Right lobe of liver (tissue), 6 donors: ENCODE measurements around the gene ACOX1. TPM values are rescaled to one million over a fixed set of nuclear protein-coding genes. Genes with fewer than 3 reads are reported as not detected.

Source experiments
- ATAC-seq, 4 donors: fragments of 200-7000 bp; cut with Tn5 transposase; one replicate each; pipeline ENCODE4 v1.9.1; 2020; ENCODE audit warnings: mild to moderate bottlenecking in 4 of 4, moderate library complexity in 4 of 4
- DNase-seq, 3 donors: peaks; one replicate each; pipeline ENCODE4 v3.0.0-alpha.2; 2020
- H3K27ac ChIP-seq, 3 donors: fragments of 200-600 bp; one replicate each; pipeline ENCODE4 v1.8.0; 2022
- H3K27me3 ChIP-seq, 2 donors: fragments of 200-600 bp; one replicate each; pipeline ENCODE4 v1.8.0; 2022
- H3K36me3 ChIP-seq, 4 donors: fragments of 200-600 bp; sonication (generic) in 1 of 4; one replicate each; pipeline versions ENCODE4 v1.5.1 to v1.8.0; 2017 to 2022; ENCODE audit warnings: control low read depth in 1 of 4
- H3K4me1 ChIP-seq, 4 donors: fragments of 200-600 bp; sonication (generic) in 1 of 4; one replicate each; pipeline versions ENCODE4 v1.5.1 to v1.8.0; 2017 to 2022; ENCODE audit warnings: control low read depth in 1 of 4
- H3K4me3 ChIP-seq, 3 donors: fragments of 200-600 bp; one replicate each; pipeline ENCODE4 v1.8.0; 2022
- H3K9me3 ChIP-seq, 4 donors: fragments of 200-600 bp; sonication (generic) in 1 of 4; one replicate each; pipeline versions ENCODE4 v1.5.1 to v1.8.0; 2017 to 2022; ENCODE audit warnings: control low read depth in 1 of 4
- POLR2A ChIP-seq: fragments of 450-650 bp; IDR thresholded peaks from one replicate; pipeline ENCODE4 v1.6.1; 2017; ENCODE audit warnings: antibody characterized with exemption, mild to moderate bottlenecking
- WGBS: methylation state at CpG from one replicate; pipeline ENCODE4 v1.1.6; 2018; ENCODE audit warnings: low coverage, low lambda C conversion rate; ENCODE audit not compliant: insufficient coverage; ENCODE audit errors: missing lambda C conversion rate; 5-methylcytosine and 5-hydroxymethylcytosine counted together
- intact Hi-C, 2 donors: fragments of 100-400 bp; cut with DNase I; formaldehyde crosslinking; loops; one replicate each; pipeline versions ENCODE4 v1.11.2 to v1.14.1; 2022
- total RNA-seq, 6 experiments: library from RNA; depleted of rRNA in 2 of 6; stranded (reverse); fragments of >200 nt in 2 of 6; fragmentation: NEBNext Ultra II Directional in 3 of 6; extraction: Animal tissue kit (Norgen Biotek cat#: 25700) in 3 of 6; gene quantifications; one replicate each; pipeline versions ENCODE4 v1.1.0 to v1.2.4, GENCODE V29; 2016 to 2023
- TF ChIP-seq, protein P1 (sequence below), 4 donors: fragments of 200-600 bp in 3 of 4; fragments of 450-650 bp in 1 of 4; IDR thresholded peaks; one replicate each; pipeline versions ENCODE4 v1.5.1 to v1.8.0; 2016 to 2022; ENCODE audit warnings: antibody characterized with exemption in 4 of 4, mild to moderate bottlenecking in 2 of 4
- donor health status: DM: no; HTN: yes; CAD: no.
- donor health status: DM: no; HTN: no; CAD: no.
- donor health status: DM: no; HTN: no; CAD: no.
- donor health status: DM: no; HTN: yes; CAD: no.
- donor health status: DM: no; HTN: yes; CAD: no.

The ACOX1 gene
- total RNA-seq, 6 experiments from 2014 or later, result 112 to 202 (median 190) TPM

DNA sequence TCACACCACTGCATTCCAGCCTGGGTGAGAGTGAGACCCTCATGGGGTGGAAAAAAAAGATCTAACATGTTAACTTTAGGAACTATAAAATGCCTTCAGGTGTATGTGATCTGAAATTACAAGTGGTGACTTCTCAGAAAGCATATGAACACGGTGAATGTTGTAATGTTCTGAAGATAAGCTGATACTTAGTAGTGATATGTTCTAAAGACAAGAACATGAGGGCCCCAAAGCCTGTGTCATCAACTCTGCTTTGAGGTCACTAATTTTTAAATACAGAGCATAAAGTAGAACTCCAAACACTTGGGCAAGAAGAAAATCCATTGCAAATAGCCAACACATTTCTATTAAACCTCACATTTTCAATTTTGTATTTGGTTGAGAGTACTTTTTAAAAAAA, 35.5 kb downstream of the ACOX1 start:
- intact Hi-C loops, result no loop called here
- H3K4me3 ChIP-seq, result no peak overlapping the region
- H3K27me3 ChIP-seq, result no peaks in the 10 kb centered on the region
- TF ChIP-seq, protein P1, sequence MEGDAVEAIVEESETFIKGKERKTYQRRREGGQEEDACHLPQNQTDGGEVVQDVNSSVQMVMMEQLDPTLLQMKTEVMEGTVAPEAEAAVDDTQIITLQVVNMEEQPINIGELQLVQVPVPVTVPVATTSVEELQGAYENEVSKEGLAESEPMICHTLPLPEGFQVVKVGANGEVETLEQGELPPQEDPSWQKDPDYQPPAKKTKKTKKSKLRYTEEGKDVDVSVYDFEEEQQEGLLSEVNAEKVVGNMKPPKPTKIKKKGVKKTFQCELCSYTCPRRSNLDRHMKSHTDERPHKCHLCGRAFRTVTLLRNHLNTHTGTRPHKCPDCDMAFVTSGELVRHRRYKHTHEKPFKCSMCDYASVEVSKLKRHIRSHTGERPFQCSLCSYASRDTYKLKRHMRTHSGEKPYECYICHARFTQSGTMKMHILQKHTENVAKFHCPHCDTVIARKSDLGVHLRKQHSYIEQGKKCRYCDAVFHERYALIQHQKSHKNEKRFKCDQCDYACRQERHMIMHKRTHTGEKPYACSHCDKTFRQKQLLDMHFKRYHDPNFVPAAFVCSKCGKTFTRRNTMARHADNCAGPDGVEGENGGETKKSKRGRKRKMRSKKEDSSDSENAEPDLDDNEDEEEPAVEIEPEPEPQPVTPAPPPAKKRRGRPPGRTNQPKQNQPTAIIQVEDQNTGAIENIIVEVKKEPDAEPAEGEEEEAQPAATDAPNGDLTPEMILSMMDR (IDR thresholded peaks at IDR 0.05), result no peak
- no peak for TF ChIP-seq POLR2A
- peaks cover 0 to 6% (median 3%) of the 10 kb centered on the region in 4 donors for H3K4me1 ChIP-seq
- ATAC-seq, result no peak
- WGBS, result 38% methylated on average over 1 of the region's 1 CpG
- no peak for DNase-seq
- peaks cover 6 to 37% (median 25%) of the 10 kb centered on the region in 4 donors for H3K36me3 ChIP-seq
- H3K9me3 ChIP-seq, result no peaks in the 10 kb centered on the region
- no peak overlapping the region for H3K27ac ChIP-seq

DNA sequence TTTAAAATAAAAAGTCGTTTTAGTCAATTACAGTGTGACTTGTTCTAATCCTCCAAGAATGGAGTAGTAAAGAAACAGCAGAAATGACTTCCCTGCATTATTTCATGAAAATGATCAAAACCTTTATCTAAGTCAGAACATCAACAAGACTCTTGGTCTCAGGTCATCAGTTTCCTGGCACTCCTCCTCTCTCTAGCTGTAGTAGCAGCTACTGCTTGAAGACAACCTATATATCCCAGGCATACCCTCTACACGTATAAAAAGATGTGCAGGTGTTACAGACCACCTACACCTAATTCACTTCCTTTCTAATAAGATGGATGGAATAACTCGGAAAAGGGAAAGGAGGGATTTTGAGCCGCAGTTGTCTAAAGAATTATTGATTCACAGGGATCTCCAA, 36.5 kb downstream of the ACOX1 start:
- TF ChIP-seq POLR2A, result no peak
- no peaks in the 10 kb centered on the region for H3K9me3 ChIP-seq
- peaks cover 0 to 6% (median 3%) of the 10 kb centered on the region in 4 donors for H3K4me1 ChIP-seq
- intact Hi-C loops, result no loop called here
- no peak overlapping the region for H3K4me3 ChIP-seq
- peaks cover 6 to 27% (median 17%) of the 10 kb centered on the region in 4 donors for H3K36me3 ChIP-seq
- no peak overlapping the region for H3K27ac ChIP-seq
- H3K27me3 ChIP-seq, result no peaks in the 10 kb centered on the region
- 93% methylated on average over 4 of the region's 4 CpGs for WGBS
- DNase-seq (no peak), ATAC-seq (no peak)

DNA sequence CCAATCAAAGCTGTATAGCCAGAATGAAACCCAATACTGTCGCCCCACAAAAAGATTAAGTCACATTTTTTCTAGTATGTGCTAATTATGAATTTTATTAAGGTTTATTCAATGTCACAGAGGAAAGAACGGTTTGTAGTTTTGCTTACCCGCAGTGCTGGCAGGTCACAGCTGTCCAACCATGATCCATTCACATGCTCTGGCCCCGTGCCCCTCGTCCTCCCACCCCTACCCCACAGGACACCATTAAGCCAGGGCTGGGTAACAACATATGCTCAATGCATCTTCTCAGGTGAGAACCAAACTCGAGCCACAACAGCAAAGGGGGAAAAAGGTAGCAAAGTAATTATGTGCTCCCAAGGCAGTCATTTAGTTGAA, 37.5 kb downstream of the ACOX1 start:
- intact Hi-C loops, result no loop called here
- Histone ChIP-seq H3K27me3 (no peaks in the 10 kb centered on the region), H3K9me3 (no peaks in the 10 kb centered on the region), H3K4me3 (peak overlapping the region in 2 of 3 donors; percentile 65 to 82), H3K27ac (peak overlapping the region in 1 of 3 donors; percentile 9), H3K36me3 (peaks cover 6 to 17% (median 11%) of the 10 kb centered on the region in 4 donors), H3K4me1 (peaks cover 0 to 6% (median 3%) of the 10 kb centered on the region in 4 donors)
- TF ChIP-seq, protein P1 (IDR thresholded peaks at IDR 0.05), result no peak
- TF ChIP-seq POLR2A, result no peak
- ATAC-seq, result peak; percentile 2 to 37 (median 4)
- WGBS, result 22% methylated on average over 6 of the region's 6 CpGs
- no peak for DNase-seq

DNA sequence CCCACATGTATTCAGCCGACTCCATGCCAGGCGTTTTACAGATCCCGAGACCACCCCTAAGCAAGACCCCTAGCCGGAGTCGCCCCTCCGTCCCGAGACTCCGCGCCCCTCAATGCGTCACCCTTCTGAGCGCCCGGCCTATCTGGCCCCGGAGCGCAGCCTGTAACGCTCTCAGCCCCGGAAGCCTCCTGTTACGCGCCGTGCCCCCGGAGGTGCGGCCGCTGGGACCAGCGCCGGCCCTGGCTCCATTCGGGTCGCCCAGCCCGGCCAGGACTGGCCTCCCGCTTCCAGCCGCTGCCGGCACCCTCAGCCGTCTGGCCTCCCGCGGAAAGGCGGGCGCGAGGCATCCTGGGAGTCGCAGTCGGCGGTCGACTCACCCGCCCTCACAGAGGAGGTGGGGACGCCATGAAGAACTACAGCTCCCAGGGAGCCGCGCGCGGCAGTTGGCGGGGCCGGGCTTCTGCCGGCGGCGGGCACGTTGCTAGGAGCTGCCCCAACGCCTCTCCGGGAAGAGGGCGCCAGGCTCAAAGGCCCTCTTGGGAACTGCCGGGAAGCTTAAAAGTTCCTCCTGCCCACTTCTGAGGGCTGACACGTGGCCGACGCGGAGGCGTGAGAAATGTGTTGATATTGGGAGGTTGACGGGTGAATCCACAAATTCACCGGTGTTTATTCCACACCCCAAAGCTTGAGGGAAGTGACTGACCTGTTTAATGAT, 38.1 kb downstream of the ACOX1 start, which contains the start of gene FBF1:
FBF1 (minus strand) TSS at position 316 of the 715 bp plus-strand sequence. CDS start 2,893 bp downstream, outside the sequence.
- Histone ChIP-seq H3K27ac (peak within 1 kb of the TSS; percentile 31 to 49 (median 37)), H3K9me3 (no peaks in the 10 kb centered on the region), H3K36me3 (peaks cover 2 to 11% (median 7%) of the 10 kb centered on the region in 4 donors), H3K4me1 (peaks cover 0 to 6% (median 3%) of the 10 kb centered on the region in 4 donors), H3K27me3 (no peaks in the 10 kb centered on the region), H3K4me3 (peak within 1 kb of the TSS; percentile 65 to 82 (median 70))
- ATAC-seq (peak; percentile 98 to 99 (median 98)), DNase-seq (peak; percentile 97 to 98 (median 98))
- WGBS, result 0% methylated on average over 14 of the region's 63 CpGs
- intact Hi-C loops, result no loop called here
- peak; percentile 83 for TF ChIP-seq POLR2A
- TF ChIP-seq, protein P1 (IDR thresholded peaks at IDR 0.05), result peak in 1 of 4 donors; percentile 27

DNA sequence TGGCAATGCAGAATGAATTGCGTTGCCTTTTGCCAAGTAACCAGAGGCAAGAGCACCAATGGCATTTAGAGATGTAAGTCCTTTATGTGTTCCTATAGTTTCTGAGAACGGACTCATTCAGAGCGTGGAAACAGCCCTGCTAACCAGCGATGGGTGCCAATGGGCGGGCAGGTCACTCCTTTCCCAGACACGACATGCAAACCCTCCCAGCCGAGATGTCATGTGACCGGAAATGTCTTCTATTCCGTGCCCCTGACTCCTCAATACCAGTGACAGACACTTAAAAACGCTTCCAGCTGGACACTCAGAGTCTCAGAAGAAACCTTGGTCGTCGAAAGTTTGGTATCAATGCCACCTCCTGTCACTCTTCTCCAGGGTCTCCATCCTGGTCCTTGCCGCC, 41.3 kb downstream of the ACOX1 start:
- 81% methylated on average over 8 of the region's 13 CpGs for WGBS
- H3K27ac ChIP-seq, result no peak overlapping the region
- no peaks in the 10 kb centered on the region for H3K9me3 ChIP-seq
- ATAC-seq (no peak), DNase-seq (no peak)
- intact Hi-C loops, result no loop called here
- H3K4me1 ChIP-seq, result peaks cover 0 to 6% (median 3%) of the 10 kb centered on the region in 4 donors
- no peak overlapping the region for H3K4me3 ChIP-seq
- TF ChIP-seq POLR2A, result no peak
- TF ChIP-seq, protein P1 (IDR thresholded peaks at IDR 0.05), result no peak
- H3K36me3 ChIP-seq, result no peaks in the 10 kb centered on the region
- H3K27me3 ChIP-seq, result no peaks in the 10 kb centered on the region
